GM19025 (cell line): ENCODE results near the gene GRM5.

ENCODE experiments used
- ATAC-seq: cut with Tn5 transposase; IDR thresholded peaks from one replicate; pipeline ENCODE4 v1.9.1; 2021; ENCODE audit warnings: mild to moderate bottlenecking, low read depth, moderate library complexity; ENCODE audit not compliant: unreplicated experiment

GRM5 gene

DNA sequence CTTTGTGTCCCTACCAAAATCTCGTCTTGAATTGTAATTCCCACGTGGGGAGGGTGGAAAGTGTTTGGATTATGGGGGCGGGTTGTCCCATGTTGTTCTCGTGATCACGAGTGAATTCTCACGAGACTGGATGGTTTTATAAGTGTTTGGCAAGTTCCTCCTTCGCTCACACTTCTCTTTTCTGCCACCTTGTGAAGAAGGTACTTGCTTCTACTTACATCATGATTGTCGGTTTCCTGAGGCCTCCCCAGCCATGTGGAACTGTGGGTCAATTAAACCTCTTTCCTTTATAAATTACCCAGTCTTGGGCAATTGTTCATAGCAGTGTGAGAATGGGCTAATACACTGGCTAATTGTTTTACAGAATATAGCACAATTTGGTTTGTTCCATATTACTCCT, 326.3 kb downstream of the GRM5 start:
- ATAC-seq, result no peak

DNA sequence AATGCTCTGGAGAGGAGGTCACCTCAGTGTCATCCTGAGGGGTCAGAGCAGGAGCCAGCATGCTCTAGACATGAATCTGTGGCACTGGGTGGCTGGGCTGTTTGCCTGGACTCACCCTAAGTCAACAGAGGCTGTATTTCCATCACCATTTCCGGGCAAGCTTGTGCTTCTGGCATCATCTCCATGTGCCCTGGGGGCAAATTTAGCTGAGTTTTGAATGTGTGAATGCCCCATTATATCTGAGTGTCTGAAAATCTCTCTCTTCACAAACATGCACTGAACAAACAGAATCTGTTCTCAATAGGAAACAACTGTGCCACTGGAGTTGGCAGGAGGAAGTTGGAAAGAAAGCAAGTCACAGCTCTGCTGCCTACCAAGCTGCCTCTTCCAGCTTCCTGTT, 356.2 kb downstream of the GRM5 start:
- no peak for ATAC-seq

DNA sequence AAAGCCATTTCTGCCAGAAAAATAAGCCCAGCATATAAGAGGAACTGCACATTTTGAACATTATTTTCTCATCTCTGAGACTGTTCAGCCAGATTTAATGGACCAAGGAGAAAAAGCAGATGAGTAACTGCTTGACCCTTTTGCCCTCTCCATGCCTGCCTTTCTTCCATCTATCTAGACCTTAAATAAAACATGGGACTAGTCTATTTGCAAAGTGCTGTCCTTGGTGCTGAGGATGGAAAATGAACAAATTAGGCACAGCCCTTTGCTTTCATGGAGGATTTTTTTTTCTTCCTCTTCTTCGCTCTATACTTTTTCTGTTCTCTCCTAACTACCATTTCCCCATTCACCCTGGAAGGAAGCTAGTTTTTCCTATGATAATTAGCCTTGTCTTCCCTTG, 361.3 kb downstream of the GRM5 start:
- no peak for ATAC-seq

DNA sequence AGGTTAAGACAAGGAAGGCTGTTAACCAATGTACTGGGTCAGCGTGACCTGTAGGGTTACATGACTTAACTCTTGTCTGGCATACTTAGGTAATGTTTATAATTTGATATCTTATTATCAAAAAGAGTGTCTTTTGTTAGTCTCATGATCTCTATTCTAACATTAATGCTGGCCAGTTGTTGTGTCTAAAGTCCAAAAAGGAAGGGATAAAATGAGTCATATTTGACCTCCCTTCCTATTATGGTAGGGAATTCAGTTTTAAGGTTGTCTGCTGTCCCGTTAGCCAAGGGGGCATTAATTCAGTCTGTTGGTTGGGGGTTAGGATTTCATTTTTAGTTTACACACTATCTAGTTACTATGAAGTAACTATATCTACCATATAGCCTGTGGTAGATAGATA, 364.0 kb downstream of the GRM5 start:
- no peak for ATAC-seq

DNA sequence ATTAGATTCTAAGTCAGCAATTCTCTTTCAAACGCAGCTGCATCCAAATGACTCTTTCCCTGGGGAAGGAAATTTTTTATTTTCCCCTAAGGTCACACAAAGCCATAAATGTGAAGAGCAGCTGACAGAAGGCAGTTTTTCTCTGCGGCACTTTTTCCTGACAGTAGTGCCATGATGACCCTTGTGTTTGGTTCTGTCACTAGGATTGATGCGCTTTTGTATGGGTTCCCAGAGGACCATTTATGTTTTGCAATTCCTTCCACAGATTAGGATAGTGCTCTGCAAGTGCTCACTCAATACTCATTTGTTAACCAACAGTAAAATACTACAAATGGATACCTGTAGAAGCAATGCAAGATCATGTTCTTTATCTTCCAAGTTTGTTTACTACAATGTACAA, 368.6 kb downstream of the GRM5 start:
- ATAC-seq, result no peak

DNA sequence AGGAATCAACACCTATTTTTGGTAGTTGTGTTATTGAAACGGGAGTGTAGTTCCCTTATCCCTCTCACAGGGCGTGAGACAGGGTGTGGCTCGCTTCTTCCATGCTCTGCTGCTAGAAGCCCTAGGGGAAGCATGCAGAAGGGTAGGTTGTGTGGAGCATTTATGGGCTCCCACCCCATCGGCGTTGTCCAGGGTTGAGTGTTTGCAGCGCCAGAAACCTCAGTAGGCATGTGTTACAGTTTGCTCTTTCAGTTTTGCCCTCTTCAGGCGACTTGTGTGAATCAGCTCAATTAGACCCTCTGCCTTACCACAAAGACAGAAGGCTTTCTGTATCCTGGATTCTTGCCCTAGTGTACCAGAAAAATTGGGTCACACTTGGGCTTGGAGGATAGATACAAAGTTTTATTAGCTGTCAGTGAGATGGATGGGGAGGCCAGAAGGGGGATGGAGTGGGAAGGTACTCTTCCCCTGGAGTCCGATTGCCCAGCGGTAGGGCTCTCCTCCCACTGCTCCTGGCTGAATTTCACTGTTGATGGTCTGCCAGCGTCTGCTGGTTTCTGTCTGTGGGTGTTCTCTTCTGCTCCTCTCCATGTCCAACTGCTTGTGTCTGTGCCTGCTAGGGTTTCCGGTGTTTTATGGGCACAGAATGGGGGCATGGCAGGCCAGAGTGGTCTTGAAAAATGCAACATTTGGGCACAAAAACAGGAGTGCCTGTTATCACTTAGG, 369.9 kb downstream of the GRM5 start:
- ATAC-seq, result no peak

DNA sequence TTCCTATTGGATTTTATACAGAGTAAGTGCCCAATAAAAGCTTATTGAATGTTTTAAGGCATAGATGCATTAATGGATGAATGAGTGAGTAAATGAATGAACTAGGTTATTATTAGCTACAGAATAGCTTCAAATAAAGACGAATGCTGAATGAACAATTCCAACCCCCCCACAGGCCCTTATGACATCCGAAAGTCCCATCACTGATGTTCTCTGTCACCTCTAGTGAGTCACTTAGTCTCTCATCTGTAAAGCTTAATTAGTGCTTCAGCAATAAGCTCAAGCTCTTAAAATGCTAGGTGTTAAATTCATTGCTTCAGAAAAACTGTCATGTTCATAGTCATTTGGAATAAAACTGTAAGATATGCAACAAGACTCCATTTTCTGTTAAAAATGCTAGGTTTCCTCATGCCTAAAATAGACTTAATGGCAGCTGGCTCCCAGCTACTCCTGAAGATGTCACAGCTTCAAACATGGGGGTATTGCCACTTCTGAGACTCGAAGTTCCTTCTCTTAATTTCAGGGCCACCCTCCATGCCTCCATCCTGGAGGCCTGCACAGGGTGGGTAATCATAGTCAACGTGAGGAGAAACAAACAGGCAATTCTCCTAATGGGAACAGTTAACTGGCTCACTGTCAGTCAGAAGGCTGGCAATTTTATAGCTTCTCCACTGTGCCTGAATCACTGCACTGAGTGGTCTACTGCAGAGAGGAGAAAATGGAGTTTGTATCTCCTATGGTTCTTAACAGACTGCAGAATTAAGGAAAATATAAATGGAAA, 373.3 kb downstream of the GRM5 start:
- no peak for ATAC-seq

DNA sequence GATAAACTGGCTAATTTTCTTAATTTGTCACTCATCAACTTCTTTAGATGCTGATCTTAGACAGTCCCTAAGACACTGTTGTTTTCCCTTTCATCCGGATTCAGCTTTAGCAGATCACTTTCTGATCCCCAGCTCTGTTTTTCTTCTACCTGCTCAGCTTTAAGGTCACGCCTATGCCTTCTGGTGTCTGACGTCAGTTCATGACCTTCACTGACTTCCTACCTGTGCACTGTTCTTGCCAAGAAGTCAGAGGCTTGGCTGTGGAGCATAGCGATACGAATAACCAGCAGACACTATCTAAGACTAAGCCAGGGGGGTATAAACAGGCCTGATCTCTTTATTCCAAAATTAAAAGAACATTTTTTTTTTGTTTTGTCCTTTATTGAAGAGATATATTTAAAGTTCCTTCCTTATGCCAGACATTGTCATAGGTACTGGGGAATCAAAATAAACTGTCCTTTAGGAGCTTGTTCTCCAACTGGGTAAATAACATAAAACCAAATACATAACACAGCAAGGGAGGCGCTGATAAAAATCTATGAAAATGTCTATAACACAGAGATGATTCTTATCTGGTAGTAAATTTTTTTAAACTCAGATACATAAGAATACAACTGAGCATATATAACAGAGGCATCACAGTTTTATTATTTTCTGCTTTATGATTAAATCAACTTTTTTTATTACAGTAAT, 376.1 kb downstream of the GRM5 start:
- ATAC-seq, result no peak

DNA sequence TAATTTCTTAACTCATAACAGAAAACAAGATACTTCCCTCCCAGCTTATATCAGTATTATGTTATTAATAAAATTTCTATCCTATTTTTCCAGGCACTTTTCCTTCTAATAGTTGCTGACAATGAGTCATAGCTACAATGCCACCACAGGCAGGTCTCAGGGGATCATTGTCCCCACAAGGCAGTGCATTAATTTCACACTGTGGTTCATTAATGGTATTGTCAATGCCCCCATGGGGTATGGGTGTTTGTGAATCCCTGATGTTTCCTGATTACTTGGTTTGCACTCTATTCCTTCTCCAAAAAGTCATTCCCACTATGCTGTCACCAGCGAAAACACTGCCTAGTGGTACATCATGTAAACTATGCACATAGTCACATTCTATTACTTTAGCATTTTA, 382.8 kb downstream of the GRM5 start:
- no peak for ATAC-seq

DNA sequence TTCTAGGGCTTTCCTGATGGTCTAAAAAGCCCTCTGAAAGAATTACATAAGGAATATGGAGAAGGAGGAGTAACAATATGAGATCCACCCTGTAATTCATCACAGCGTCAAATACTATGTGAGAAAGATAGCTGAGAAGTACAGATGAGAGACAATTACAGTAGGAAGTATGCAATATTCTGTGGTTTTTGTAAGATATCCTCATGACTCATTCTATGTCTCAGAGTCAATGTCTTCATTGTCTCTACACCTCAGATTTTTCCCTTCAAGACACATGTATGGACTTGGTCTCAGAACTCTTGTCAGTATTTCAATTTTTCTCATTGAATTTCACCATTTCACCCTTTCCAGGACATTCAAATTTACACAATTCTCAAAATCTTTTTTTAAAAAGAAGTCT, 385.0 kb downstream of the GRM5 start:
- ATAC-seq, result no peak

DNA sequence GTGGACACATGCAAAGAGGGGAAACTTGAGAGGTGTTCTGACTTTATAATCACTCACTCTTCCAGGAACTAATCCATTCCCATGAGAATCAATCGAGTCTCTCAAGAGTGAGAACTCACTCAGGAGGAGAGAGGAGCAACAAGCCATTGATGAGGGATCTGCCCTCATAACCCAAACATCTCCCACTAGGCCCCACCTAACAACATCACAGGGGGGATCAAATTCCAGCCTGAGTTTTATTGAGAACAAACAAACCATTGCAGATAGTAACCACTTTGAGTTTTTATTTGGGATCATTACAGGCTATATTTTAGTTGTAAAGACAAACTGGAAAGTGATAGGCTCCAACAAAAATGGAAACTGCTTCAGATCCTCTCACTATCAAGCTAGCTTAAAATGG, 399.4 kb downstream of the GRM5 start:
- no peak for ATAC-seq

DNA sequence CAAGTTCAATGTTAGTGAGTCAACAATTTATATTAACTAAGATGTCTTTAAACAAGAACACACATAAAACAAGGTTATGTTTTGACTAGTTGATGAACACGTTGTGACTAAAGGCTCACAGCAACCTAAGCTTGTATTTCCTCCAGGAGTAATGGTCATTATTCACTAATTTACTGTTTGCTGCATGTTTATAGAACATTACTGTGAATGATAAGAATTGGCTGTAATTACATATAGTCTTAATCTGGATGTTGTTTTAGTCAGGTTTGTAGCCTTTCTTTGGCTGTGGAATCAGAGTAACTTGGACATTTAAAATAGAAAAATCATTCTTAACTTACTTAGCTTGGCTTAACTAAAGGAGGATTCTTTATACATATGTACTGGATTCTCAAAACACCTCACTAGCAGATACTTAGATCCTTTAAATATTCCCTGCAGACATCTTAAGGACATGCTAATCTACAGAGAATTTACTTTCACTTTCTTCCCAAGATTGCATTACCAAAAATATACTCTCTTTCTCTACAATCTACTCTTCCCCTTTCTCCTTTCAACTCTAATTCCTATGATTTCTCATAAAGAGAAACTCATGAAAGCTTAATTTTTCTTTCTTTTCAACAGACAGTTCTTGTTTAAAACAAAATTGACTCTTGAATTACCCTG, 408.6 kb downstream of the GRM5 start:
- no peak for ATAC-seq

DNA sequence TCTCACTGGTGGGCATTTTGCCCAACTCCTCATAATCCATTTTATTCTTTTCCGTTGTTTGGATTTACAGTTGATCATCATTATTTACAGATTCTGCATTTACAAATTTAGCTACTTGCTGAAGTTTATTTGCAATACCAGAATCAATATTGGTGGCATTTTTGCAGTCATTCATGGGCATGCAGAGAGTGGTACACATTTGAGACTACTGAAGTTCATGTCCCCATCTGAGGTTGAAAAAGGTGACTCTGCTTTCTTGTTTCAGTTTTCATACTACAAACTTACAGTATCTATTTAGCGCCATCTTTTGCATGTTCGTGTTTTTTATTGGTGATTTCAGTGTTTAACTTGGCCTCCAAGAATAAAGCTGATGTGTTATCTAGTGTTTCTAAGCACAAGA, 409.5 kb downstream of the GRM5 start:
- no peak for ATAC-seq

DNA sequence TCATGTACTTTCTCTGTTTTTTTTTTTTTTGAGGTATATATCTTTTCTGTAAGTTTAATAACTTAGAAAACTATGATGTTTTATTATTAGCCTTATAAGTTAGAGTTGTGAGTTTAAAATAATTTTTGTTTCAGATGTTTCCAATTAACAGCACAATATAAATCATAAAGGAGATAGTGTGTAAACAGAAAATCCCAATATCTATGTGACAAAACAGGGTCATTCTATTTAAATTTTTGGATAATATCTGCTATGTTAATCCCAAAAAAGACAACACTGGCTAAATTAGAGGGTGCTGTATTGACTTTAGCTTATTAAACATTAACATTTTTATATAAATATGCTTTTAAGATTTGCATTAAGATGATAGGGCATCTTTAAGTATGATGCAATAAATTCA, 410.1 kb downstream of the GRM5 start:
- no peak for ATAC-seq

DNA sequence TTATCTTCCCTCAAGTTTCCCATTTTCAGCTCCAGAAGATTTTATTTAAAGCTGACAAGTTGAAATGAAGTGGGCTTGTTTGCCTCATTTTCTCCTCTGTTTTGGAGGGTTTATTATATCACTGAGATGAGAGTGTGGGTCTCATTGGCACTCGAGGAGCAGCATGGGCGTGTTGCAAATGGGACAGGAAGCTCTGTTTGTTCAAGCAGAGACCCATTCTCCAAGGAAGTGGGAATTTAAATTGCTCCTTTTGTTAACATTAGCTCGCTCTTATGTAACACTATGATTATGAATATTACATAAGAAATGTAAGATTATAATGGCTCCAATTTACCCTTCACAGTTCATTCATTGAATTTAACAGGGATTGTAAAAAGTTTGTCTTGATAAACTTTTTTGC, 410.6 kb downstream of the GRM5 start:
- no peak for ATAC-seq

DNA sequence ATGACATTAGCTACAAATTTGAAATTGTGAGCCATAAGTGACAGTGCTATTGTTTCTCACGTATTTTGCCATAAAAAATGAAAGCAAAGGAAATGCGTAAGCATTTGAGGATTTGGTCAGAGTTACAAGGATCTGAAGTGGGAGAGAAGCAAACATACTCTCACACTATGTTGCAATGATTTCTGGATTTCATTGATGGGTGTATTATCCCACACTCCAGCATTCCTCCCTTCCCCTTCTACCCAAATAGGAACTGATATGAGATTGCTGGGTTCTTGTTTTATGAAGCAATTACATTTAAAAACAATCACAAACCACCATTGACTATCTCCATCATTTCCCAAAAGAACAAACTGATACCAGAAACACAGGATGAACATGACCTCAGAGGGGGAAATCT, 414.2 kb downstream of the GRM5 start:
- ATAC-seq, result no peak

DNA sequence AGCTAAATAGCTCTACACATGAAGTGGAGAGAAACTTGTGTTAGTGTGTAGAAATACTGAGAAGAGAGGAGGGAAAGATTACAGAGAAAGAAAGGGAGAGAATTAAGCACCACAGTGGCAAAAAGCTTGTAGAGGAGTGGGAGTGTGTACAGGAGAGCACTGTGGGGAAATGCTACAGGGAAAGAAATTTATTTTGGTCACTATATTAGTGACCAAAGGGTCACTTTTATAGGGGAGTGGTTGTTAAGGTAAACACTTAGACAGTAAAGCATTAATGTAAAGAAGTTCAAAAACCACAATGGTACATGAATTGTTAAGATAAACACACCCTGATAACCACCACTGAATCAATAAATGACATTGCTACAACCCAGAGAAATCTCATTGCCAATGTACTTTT, 421.1 kb downstream of the GRM5 start:
- ATAC-seq, result no peak

DNA sequence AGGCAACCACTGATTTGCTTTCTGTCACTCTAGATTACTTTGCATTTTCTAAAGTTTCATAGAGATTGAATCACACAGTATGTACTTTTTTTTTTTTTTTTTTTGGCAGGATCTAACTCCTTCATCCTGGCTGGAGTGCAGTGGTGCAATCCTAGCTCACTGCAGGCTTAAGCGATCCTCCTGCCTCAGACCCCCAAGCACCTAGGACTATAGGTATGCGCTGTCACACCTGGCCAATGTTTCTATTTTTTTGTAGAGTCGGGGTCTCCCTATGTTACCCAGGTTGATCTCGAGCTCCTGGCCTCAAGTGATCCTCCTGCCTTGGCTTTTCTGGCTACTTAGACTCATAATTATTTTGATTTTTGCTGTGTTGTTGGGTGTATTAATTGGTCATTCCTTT, 433.6 kb downstream of the GRM5 start:
- ATAC-seq, result no peak

DNA sequence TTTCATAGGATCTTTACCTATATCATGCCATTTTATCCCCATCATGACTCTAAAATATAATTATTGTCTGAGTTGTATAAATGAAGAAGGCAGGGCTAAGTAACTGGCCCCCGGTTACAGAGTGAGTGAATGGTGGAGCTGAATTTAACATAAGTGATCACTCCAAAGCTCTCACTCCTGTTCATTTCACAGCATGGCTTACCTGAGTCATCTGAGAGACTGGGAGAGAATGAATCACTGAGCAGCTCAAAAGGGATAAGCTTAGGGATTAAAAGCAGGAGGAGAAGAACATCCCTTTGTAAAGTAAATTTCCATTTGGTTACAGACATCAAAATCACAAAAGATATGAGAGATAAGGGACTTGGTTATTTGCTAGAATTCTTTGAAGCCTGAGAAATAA, 434.3 kb downstream of the GRM5 start:
- no peak for ATAC-seq

DNA sequence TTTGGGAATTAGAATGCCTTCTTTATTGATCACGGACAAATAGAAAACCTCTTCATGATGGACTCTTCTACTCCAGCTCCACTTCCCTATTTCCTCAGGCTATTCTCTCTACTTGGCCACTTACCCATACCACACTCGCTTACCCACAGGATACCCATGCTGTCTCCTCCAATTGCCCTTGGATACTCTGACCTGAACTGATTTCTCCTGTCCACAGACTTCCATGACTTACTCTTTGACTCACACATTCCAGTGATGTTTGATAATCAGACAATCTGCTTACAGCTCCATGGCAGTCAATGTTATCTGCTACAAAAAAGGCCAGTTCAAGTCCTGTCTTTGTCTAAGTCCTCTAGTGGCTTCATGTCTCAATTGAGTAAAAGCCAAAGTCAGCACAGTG, 436.3 kb downstream of the GRM5 start:
- no peak for ATAC-seq

DNA sequence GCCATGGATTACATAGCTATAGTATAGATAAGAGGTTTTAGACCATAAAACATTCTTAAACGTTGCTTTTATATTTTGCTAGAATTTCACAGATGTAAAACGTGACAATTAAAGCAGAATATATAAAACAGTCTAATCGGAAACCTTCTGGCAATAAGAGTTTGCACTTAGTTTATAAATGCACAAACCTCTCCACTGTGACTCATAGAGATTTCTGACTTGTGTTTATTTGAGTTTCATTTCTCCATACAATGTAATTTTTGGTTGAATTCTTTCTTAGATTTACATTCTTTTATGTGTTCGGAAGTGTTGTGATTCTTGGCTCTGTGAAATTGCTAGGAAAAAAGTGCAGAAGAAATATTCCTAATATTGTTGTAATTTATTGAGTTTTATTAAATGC, 439.6 kb downstream of the GRM5 start:
- no peak for ATAC-seq
